ENCODE data around the gene SLC17A7.
A peak's percentile ranks its signal among the peaks of the same experiment; 100 is the strongest.

SLC17A7 gene

DNA sequence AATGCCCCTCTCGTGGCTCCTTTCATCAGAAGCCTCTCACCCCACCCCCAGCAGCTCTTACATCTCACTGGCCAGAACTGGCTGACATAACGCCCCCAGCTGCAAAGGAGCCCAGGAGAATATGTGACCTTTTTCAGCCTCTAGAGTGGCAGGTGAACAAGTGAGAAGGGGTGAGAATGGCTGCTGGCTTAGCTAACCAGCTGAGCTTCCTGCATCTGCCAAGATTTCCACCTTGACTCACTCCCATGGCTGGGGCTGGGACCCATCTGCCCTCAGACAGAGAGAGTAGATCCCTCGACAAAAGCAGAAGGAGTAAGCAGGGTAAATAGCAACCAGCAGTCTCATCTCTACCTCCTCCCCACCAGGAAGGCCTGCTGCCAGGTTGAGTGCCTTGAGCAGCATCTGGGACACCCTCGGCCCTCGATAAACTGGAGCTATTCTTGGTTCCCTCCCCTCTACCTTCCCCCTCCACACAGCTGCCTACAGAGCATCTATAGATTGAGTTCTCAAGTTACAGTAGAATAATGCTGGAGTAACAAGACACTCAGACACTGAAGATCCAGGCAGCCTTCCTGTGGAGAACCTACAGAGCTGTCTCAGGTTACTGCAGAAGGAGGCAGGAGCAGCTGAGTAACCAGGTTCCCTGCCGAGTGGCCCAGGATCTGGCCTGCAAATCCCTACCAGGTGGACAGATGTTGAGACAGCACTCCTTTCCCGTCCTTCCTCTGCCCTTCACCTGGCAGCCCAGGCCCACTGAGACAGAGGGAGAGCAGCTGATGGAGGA lies 37.7 kb downstream of the SLC17A7 start:
- DNase-seq: no peak

GRCh38 chr19:49400029-49400428 lies 41.3 kb downstream of the SLC17A7 start:
- no peak for DNase-seq

GRCh38 chr19:49398931-49399330 lies 42.4 kb downstream of the SLC17A7 start:
- DNase-seq: no peak

DNA sequence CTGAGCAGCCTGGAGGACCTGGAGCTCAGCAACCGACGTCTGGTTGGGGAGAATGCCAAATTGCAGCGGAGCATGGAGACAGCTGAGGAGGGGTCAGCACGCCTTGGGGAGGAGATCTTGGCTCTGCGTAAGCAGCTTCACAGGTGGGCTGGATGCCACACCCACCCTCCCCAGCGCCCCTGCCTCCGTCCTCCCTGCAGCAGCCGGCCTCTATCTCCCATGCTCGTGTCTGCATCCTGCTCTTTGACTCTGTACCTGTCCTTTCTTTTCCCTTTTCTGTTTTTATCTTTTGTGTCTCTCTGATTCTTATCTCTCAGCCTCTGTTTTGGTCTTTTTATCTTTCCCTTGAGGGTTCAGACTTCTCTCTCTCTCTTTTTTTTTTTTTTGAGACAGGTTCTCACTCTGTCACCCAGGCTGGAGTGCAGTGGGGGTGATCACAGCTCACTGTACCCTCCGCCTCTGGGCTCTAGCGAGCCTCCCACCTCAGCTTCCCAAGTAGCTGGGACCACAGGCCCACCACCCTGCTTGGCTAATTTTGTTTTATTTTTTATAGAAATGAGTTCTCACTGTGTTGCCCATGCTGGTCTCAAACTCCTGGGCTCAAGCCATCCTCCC lies 43.2 kb downstream of the SLC17A7 start:
- no peak for DNase-seq

DNA sequence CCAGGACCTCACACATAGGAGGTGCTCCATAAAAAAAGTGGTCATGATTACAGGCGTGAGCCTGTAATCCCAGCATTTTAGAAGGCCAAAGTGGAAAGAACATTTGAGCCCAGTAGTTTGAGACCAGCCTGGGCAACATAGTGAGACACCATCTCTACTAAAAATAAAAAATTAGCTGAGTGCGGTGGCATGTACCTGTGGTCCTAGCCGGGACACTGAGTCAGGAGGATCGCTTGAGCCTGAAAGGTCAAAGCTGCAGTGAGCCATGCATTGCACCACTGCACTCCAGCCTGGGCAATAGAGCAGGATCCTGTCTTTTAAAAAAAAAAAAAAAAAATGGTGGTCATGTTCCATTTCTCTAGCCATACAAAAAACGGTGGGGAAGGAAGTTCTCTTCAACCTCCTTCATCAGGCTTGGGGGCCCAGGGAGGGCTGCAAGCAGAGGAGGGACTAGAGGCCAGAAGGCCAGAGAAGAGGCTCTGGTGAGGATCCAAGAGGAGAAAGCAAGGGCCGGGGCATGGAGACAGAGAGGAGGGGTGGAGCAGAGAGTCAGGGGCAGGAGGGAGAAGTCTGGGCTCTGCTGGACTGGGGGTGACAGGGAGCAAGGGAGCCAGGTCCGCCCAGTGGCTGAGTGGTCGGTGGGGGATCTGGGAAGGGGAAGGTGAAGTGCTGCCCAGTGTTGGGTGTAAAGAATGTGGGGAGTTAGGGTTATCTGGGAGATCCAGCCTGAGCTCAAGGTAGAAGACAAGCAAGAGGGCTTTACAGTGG lies 44.4 kb downstream of the SLC17A7 start:
- DNase-seq: no peak

DNA sequence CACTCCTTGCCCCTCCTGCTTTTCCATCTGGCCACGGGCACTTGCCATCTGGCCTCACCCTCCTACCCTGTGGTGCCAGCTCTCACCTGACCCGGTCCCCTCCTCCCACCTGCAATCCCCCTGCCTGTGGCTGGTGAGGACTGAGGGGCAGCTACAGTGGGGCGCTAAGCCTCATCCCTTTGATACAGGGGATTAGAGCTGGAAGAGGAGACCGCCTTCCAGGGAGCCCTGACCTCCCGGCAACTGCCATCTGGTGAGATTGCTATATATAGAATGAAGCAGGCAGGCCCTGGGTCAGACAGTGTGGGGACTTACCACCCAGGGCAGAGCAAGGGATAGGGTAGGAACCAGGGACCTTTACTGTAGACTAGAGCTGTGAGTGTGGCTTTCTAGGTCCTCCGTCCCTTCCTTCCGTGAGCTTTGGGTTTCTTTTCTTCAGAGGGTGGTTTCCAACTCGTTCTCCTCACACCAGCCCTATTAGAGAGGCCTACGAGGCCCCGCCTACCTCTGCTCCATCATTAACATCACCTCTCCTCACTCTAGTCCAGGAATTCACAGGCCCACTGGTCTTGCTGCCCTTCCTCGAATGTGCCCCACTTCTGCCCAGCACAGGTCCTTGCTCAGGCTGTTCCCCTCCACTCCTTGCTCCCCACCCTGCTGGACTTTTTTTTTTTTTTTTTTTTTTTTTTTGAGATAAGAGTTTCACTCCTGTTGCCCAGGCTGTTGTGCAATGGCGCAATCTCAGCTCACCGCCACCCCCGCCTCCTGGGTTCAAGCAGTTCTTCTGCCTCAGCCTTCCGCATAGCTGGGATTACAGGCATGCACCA lies 45.5 kb downstream of the SLC17A7 start:
- no peak for DNase-seq

GRCh38 chr19:49393881-49394280 lies 47.4 kb downstream of the SLC17A7 start:
- no peak for DNase-seq

DNA sequence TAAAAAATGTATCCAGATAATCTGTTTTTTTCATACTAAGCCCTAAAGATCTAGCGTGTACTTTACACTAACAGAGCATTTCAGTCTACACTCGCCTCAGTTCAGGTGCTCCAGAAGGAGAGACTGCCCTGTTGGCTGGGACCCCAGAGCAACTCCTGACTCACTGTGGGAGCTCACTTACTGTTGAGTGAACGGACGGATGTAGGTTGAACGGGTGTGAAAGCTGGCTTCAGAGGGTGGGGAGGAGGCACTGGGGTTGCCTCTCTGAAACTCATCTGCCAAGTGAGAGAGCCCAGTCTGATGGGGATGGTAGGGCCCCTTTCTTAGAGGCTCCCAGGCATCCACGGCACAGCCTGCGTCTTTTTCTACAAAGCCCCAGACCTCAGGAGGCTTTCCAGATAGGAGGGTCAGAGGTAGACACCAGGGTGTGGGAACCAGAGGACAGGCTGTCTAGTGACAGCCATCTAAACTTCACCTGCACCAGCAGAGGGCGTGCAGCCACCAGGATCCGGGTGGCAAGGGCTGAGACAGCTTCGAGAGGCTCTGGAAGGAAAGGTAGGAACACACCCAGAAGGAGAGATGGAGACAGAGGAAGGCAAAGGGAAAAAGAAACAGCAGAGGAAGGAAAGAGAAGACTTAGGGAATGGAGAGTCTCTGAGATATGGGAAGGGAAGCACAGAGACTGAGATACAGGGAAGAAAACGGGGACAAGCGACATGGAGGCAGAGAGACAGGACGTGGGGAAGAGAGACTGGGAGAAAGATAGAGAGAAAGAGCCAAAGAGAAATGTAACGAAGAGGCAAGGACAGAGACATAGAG lies 49.5 kb downstream of the SLC17A7 start:
- peak; percentile 82 for DNase-seq

DNA sequence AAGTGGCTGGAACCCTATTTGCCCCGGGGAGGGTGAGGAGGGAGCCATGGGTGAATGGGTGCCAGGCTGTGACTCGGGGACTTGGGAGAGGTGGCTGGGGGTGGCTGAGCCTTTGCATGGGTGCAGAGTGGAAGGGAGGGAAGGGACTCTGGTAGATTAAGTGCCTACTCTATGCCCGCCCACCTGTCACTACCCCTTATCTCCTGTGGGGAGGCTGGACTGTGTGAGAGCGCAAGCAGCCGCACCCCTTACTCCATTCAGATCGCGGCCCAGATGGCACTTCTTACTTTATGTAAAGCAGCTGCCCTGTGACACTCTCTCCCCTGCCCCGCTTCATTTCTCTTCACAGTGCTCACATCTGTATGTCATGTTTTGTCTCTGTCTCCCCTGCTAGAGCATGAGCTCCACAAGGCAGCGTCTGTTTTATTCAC lies 50.4 kb downstream of the SLC17A7 start:
- no peak for DNase-seq

DNA sequence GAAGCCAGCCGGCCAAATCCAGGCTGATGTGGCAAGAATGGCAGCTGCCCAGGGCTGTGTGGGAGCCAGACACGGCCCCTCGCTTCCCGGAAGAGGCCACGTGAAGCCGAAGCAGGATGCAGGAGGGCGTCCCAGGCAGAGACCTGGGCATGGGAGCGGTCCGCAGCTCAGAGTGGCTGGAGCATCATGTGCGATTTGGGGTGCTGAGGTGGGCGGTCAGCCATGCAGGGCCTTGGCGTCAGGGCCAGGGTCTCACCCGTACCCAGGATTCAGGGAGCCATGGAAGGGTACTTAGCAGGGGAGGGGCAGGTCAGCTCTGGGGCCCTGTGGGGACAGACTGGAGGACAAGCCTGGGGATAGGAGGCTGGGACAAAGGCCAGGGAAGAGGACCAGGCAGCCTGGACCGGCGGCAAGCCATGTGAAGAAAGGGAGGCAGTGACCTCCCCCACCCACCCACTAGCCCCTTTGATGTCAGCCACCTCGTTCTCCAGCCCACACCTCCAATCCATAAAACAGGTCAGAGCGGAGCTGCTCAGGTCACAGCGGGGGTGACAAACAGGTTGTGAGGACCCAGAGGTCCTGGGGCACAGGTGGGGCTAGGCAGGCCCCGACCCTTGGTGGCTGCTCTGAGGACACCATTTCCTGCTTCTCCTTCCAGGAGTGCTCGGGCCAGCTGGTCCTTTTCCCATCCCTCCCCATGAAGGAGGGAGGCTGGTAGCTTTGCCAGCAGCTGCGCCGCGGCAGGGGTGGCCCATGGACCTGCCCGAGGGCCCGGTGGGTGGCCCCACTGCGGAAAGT lies 51.0 kb downstream of the SLC17A7 start:
- DNase-seq: no peak

DNA sequence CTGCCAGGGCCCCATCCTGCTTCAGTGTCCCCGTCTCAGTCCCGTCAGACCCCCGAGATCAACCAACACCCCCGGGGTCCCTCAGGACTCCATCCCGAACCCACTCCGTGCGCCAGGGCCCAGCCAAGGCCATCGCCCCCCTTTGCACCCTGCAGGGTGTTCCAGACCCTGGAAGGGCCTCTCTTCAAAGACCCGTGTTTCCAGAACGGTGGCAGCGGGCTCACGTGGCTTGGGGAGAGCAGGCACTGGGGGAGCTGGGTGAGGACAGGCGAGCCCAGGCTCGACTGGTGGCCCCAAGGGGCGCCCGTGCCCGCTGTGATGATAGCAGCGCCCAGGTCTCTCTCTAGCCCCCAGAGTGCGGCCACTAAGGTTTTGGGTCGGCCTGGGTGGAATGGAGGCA lies 51.9 kb downstream of the SLC17A7 start:
- DNase-seq: no peak

DNA sequence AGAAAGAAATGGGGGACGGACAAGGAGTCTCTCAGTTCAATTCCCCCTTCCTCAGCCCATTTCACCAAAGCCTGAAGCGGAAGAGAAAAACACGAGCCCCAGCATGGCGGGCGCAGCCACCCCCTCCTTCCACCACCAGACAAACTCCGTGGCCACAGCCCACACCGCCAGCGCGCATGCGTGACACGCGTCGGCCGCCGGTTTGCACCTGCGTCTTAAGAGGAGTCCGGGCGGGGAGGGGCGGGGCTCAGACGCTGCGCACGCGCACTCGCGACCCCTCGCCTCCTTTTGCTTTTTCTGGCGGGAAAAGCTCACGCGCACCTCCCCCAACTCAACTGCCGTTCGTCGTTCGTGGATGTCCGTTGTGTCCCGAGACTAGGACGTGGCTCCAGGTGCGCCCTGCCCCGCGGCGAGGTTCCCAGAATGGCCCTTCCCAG lies 53.4 kb downstream of the SLC17A7 start, which contains the start of gene KASH5:
Gene KASH5, plus strand, starts transcription at position 314 of the 437 bp plus-strand sequence. CDS start 2,635 bp downstream, outside the sequence.
- DNase-seq: peak; percentile 79

DNA sequence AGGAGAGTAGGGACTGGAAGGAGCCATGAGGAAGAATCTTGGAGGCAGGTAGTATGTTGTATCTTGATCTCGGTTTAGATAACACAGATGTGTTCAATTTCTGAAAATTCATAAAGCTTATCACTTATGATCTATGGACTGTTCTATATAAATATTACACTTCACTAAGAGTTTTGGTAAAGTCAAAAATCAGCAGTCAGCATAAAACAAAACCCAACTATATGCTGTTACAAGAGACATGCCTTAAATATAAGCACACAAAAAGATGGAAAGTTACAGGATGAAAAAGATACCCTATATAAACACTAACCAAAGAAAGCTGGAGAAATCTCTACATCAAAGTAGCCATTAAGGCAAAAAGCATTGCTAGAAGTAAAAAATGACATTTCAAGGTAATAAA lies 57.7 kb downstream of the SLC17A7 start:
- DNase-seq: no peak

- DNase-seq: no peak
Measured at GRCh38 chr19:49382639-49383038, 58.7 kb downstream of the SLC17A7 start.

- DNase-seq: no peak
Measured at GRCh38 chr19:49380391-49380790, 60.9 kb downstream of the SLC17A7 start.

Data from stimulated activated CD4-positive, alpha-beta T cell treated with anti-CD3 and anti-CD28 coated beads, Interleukin-4, amount 100 ng/mL, for 24 hours (primary cell).